AG04450 (cell line): Measurements from ENCODE around the gene EPB41L1. TPM values are rescaled to one million over a fixed set of nuclear protein-coding genes. Genes with fewer than 3 reads are reported as not detected.

Source experiments
- CTCF ChIA-PET: fragments of 300-600, 350-600 bp; formaldehyde crosslinking; extraction: SDS; loops from one replicate; lab custom pipeline; 2022; ENCODE audit warnings: antibody characterized with exemption, inconsistent platforms; lab: Charles Lee
- POLR2A ChIA-PET: fragments of 350-600 bp; formaldehyde crosslinking; extraction: SDS; loops from one replicate; lab custom pipeline; 2021; ENCODE audit warnings: antibody characterized with exemption, inconsistent platforms; lab: Yijun Ruan, JAX
- DNase-seq: peaks from one replicate; pipeline ENCODE4 v3.0.0-alpha.2; 2011; ENCODE audit warnings: low read depth, low spot score
- H3K27ac ChIP-seq: one replicate; pipeline ENCODE4 v1.5.1; 2012; ENCODE audit warnings: low read depth, low read length, control low read depth
- H3K27me3 ChIP-seq: one replicate; pipeline ENCODE4 v1.6.0; 2012; ENCODE audit warnings: low read length; ENCODE audit not compliant: control insufficient read depth, insufficient read depth
- H3K4me3 ChIP-seq: 2 replicates; pipeline ENCODE4 v1.5.1; 2011; ENCODE audit warnings: mild to moderate bottlenecking, low read depth, low read length, control low read depth
- H3K9me3 ChIP-seq: 2 replicates; pipeline ENCODE4 v1.5.1; 2012; ENCODE audit warnings: low read length; ENCODE audit not compliant: control insufficient read depth, insufficient read depth
- CTCF ChIP-seq: IDR thresholded peaks from 2 replicates; pipeline ENCODE4 v1.5.1; 2011; ENCODE audit warnings: low read depth, low read length, control low read depth, inconsistent platforms
- polyA plus RNA-seq: library from polyadenylated mRNA; depleted of rRNA; stranded (reverse); fragments of >200 nt; gene quantifications from 2 replicates; pipeline ENCODE4 v1.2.3, GENCODE V29; 2011

EPB41L1 gene
- polyA plus RNA-seq, 1 experiment = 17.8 TPM

GRCh38 chr20:36253036-36253435 lies 98.5 kb downstream of the EPB41L1 start:
- ChIA-PET CTCF (interaction anchor here (0.5 to 0.6 kb wide), 2 partner anchors 258 to 521 kb away, joined by 3 read pairs; partner anchors contain the start of gene DSN1), POLR2A (no interaction called here)
- no peaks in the 10 kb centered on the region for H3K9me3 ChIP-seq
- no peak for TF ChIP-seq CTCF
- H3K27me3 ChIP-seq = no peaks in the 10 kb centered on the region
- no peak overlapping the region for H3K27ac ChIP-seq
- no peak overlapping the region for H3K4me3 ChIP-seq
- no peak for DNase-seq

GRCh38 chr20:36254076-36254475 lies 99.5 kb downstream of the EPB41L1 start:
- ChIA-PET POLR2A (no interaction called here), CTCF (no interaction called here)
- H3K9me3 ChIP-seq = no peaks in the 10 kb centered on the region
- TF ChIP-seq CTCF = no peak
- H3K27ac ChIP-seq = no peak overlapping the region
- DNase-seq = no peak
- H3K4me3 ChIP-seq = no peak overlapping the region
- no peaks in the 10 kb centered on the region for H3K27me3 ChIP-seq

GRCh38 chr20:36255445-36255844 lies 100.9 kb downstream of the EPB41L1 start:
- no peak overlapping the region for H3K4me3 ChIP-seq
- no peaks in the 10 kb centered on the region for H3K27me3 ChIP-seq
- DNase-seq = no peak
- ChIA-PET POLR2A (no interaction called here), CTCF (no interaction called here)
- H3K9me3 ChIP-seq = no peaks in the 10 kb centered on the region
- H3K27ac ChIP-seq = no peak overlapping the region
- TF ChIP-seq CTCF = no peak

- ChIA-PET POLR2A (interaction anchor here (0.5 kb wide), 1 partner anchor 17 kb away, joined by 9 read pairs; no protein-coding TSS in a partner anchor), CTCF (no interaction called here)
- TF ChIP-seq CTCF = no peak
- H3K27me3 ChIP-seq = peaks cover 8% of the 10 kb centered on the region
- no peak for DNase-seq
- no peak overlapping the region for H3K27ac ChIP-seq
- H3K4me3 ChIP-seq = no peak overlapping the region
- no peaks in the 10 kb centered on the region for H3K9me3 ChIP-seq
Observed at GRCh38 chr20:36259177-36260061, 104.9 kb downstream of the EPB41L1 start.

GRCh38 chr20:36260316-36260715 lies 105.8 kb downstream of the EPB41L1 start:
- POLR2A ChIA-PET = interaction anchor here (0.6 kb wide), 1 partner anchor 180 kb away, joined by 5 read pairs; no protein-coding TSS in a partner anchor
- TF ChIP-seq CTCF = no peak
- Histone ChIP-seq H3K9me3 (no peaks in the 10 kb centered on the region; the same call in 1 of the 2 replicates), H3K27ac (no peak overlapping the region), H3K27me3 (peaks cover 14% of the 10 kb centered on the region), H3K4me3 (no peak overlapping the region)
- CTCF ChIA-PET = no interaction called here
- no peak for DNase-seq
